Measurements from ENCODE around the gene TEKT3.

Gene TEKT3

DNA sequence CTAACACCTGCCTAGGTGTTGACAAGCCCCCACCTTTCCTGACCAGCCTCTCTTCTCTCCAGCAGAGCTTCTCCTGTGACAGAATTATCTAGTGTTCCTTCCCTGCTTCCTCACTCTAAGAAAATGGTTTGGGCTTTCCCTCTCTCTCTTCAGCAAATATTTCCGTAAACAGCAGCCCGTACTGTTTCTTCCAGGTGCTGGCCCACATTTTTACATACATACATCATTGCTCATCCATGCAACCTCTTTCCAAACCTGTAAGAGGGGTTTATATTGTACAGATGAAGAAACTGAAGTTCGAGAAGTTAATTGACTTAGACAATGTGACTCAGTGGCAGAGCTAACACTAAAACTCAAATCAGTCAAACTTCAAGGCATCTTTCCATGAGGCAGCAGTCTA, 569 bp upstream of the TEKT3 start:
- no peak for DNase-seq (ENCODE audit: low spot score)
- TF ChIP-seq, protein P1, sequence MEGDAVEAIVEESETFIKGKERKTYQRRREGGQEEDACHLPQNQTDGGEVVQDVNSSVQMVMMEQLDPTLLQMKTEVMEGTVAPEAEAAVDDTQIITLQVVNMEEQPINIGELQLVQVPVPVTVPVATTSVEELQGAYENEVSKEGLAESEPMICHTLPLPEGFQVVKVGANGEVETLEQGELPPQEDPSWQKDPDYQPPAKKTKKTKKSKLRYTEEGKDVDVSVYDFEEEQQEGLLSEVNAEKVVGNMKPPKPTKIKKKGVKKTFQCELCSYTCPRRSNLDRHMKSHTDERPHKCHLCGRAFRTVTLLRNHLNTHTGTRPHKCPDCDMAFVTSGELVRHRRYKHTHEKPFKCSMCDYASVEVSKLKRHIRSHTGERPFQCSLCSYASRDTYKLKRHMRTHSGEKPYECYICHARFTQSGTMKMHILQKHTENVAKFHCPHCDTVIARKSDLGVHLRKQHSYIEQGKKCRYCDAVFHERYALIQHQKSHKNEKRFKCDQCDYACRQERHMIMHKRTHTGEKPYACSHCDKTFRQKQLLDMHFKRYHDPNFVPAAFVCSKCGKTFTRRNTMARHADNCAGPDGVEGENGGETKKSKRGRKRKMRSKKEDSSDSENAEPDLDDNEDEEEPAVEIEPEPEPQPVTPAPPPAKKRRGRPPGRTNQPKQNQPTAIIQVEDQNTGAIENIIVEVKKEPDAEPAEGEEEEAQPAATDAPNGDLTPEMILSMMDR (IDR thresholded peaks at IDR 0.05; ENCODE audit: extremely low read depth, missing control alignments) = no peak

DNA sequence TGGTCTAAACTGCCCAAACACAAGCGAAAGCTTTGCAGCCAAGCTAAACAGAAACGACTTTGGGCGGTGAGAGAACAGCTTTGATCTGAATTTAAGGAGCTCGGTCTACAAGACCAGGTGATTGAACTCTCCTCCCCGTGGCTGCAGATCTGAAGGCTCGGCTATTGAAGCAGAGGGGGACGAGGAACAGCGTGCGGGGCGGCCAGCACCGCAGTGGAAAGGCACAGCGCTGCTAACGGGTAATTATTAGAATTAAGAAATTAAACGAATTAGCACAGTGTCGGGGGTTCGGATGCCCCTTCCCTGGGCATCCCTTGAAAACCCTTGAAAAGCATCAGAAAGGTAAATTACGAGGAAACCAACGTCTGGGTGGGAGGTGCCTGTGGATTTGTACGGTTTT, 431 bp downstream of the TEKT3 start:
- TF ChIP-seq, protein P1 (IDR thresholded peaks at IDR 0.05; ENCODE audit: extremely low read depth, missing control alignments) = no peak
- DNase-seq (ENCODE audit: low spot score) = no peak

- no peak for DNase-seq (ENCODE audit: low spot score)
- TF ChIP-seq, protein P1 (IDR thresholded peaks at IDR 0.05; ENCODE audit: extremely low read depth, missing control alignments) = no peak
These were observed 6.0 kb downstream of the TEKT3 start for GRCh38 chr17:15335446-15335845.

DNA sequence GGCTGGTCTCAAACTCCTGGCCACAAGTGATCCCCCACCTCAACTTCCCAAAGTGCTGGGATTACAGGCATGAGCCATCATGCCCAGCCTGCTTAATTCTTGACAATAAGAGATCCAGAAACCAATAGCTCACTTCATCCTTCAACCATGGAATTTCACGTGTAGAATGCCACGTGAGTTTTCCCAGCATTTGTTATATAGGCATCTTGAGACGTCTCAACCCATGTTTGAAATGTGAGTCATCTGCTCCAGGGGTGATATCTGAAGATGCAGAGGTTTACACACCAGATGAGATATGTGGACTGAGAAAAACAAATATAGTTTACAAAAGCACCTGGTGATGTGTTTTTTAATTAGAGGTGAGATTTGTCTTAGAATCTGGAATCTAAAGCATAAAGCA, 7.1 kb downstream of the TEKT3 start:
- no peak for DNase-seq (ENCODE audit: low spot score)
- TF ChIP-seq, protein P1 (IDR thresholded peaks at IDR 0.05; ENCODE audit: extremely low read depth, missing control alignments) = no peak

GRCh38 chr17:15332338-15332737, 9.1 kb downstream of the TEKT3 start:
- TF ChIP-seq, protein P1 (IDR thresholded peaks at IDR 0.05; ENCODE audit: extremely low read depth, missing control alignments) = no peak
- no peak for DNase-seq (ENCODE audit: low spot score)

- TF ChIP-seq, protein P1 (IDR thresholded peaks at IDR 0.05; ENCODE audit: extremely low read depth, missing control alignments) = no peak
- DNase-seq (ENCODE audit: low spot score) = no peak
These were observed 18.3 kb downstream of the TEKT3 start for GRCh38 chr17:15323131-15323530.

DNA sequence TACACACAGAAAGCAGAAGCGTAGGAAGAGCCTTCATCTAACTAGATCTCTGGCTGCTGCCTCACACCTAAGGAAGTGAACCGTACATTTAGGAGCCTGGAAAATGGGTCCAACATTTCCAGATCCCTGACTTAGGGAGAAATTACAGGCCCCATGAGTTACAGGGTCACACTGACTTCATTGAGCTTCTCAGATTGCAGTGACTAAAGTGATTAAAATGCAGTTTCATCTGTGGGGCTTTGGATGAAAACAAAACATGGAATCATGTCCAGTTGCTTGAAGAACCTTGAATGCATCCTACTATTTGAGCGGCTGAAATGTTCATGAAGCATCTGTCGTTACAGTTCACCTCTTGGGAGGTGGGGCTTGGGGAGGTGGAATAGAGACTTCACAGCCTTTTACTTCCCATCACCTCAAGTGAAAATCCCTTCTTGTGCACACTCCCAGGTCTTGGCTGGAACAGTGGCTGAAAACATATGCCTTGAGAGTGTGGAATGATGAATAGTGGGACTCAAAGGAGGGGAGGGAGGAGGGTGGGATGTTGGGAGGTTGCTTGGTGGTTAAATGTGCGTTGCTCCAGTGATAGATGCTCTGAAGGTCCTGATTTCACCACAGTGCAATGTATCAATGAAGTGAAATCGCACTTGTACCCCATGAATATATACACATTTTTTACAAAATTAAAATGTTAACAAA, 19.7 kb downstream of the TEKT3 start:
- DNase-seq (ENCODE audit: low spot score) = no peak
- TF ChIP-seq, protein P1 (IDR thresholded peaks at IDR 0.05; ENCODE audit: extremely low read depth, missing control alignments) = no peak

Data from GM20000 (cell line).